Testis (tissue), 2 donors: ENCODE data around the gene PLOD3.

ENCODE experiments used
- POLR2A ChIP-seq: fragments of 450-650 bp; IDR thresholded peaks from one replicate; pipeline ENCODE4 v1.6.1; 2017; ENCODE audit warnings: antibody characterized with exemption, mild to moderate bottlenecking, moderate library complexity
- TF ChIP-seq, protein P1 (sequence below), 3 experiments: fragments of 450-650 bp in 2 of 3; fragments of 200-600 bp in 1 of 3; sonication (generic) in 1 of 3; IDR thresholded peaks; one replicate each; pipeline ENCODE4 v1.5.1; 2016 to 2019; ENCODE audit warnings: antibody characterized with exemption in 3 of 3, mild to moderate bottlenecking in 2 of 3, moderate library complexity in 1 of 3

DNA sequence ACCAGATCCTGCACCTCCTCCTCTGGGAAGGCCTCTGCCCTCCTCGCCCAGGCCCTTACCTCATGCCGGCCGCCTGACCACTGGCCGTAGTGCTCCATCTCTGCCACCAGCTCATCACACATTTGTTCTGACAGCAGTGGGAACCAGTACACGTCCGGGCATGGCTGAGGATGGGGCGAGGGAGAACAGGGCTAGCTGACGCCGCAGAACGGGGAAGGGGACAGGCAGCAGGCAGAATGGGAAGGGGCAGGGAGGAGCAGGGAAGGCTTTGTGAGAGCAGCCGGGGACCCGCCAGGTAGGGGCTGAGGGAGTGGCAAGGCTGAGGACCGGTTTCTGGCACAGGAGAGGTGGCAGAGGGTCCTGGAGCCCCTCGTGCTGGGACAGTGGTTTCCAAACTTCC is 8.6 kb downstream of the PLOD3 start:
- no peak for TF ChIP-seq POLR2A
- TF ChIP-seq, protein P1, sequence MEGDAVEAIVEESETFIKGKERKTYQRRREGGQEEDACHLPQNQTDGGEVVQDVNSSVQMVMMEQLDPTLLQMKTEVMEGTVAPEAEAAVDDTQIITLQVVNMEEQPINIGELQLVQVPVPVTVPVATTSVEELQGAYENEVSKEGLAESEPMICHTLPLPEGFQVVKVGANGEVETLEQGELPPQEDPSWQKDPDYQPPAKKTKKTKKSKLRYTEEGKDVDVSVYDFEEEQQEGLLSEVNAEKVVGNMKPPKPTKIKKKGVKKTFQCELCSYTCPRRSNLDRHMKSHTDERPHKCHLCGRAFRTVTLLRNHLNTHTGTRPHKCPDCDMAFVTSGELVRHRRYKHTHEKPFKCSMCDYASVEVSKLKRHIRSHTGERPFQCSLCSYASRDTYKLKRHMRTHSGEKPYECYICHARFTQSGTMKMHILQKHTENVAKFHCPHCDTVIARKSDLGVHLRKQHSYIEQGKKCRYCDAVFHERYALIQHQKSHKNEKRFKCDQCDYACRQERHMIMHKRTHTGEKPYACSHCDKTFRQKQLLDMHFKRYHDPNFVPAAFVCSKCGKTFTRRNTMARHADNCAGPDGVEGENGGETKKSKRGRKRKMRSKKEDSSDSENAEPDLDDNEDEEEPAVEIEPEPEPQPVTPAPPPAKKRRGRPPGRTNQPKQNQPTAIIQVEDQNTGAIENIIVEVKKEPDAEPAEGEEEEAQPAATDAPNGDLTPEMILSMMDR (IDR thresholded peaks at IDR 0.05) = no peak
